Heart left ventricle (tissue), 16 donors: Measurements from ENCODE around the gene COL4A5. TPM values are rescaled to one million over a fixed set of nuclear protein-coding genes. Genes with fewer than 3 reads are reported as not detected.

Experiments used
- ATAC-seq, 4 donors: fragments of 200-7000 bp; cut with Tn5 transposase; one replicate each; pipeline ENCODE4 v1.9.1; 2020 to 2022; ENCODE audit warnings: moderate library complexity in 4 of 4, mild to moderate bottlenecking in 3 of 4, moderate number of reproducible peaks in 1 of 4
- DNase-seq, 5 donors: peaks; one replicate each; pipeline ENCODE4 v3.0.0-alpha.2; 2020
- H3K27ac ChIP-seq, 12 donors: fragments of 200-600 bp; sonication (generic) in 4 of 12; one replicate each; pipeline versions ENCODE4 v1.5.0 to v1.8.0; 2016 to 2022; ENCODE audit warnings: mild to moderate bottlenecking in 2 of 12
- H3K27me3 ChIP-seq, 9 donors: fragments of 200-600 bp; sonication (generic) in 2 of 9; one replicate each; pipeline versions ENCODE4 v1.5.1 to v1.8.0; 2016 to 2022; ENCODE audit warnings: mild to moderate bottlenecking in 3 of 9
- H3K36me3 ChIP-seq, 9 donors: fragments of 200-600 bp; sonication (generic) in 2 of 9; one replicate each; pipeline versions ENCODE4 v1.5.0 to v1.8.0; 2018 to 2022; ENCODE audit warnings: mild to moderate bottlenecking in 2 of 9
- H3K4me1 ChIP-seq, 12 donors: fragments of 200-600 bp; sonication (generic) in 4 of 12; one replicate each; pipeline versions ENCODE4 v1.5.0 to v1.8.0; 2016 to 2022; ENCODE audit warnings: mild to moderate bottlenecking in 3 of 12
- H3K4me3 ChIP-seq, 12 donors: fragments of 200-600 bp; sonication (generic) in 4 of 12; one replicate each; pipeline versions ENCODE4 v1.5.0 to v1.8.0; 2017 to 2022; ENCODE audit warnings: mild to moderate bottlenecking in 9 of 12, moderate library complexity in 4 of 12
- H3K9me3 ChIP-seq, 12 donors: fragments of 200-600 bp; sonication (generic) in 4 of 12; one replicate each; pipeline versions ENCODE4 v1.5.0 to v1.8.0; 2016 to 2022; ENCODE audit warnings: mild to moderate bottlenecking in 1 of 12
- POLR2A ChIP-seq, 2 donors: fragments of 450-650 bp; IDR thresholded peaks; one replicate each; pipeline ENCODE4 v1.6.1; 2017; ENCODE audit warnings: antibody characterized with exemption in 2 of 2, mild to moderate bottlenecking in 2 of 2, moderate library complexity in 2 of 2
- WGBS, 4 donors: extraction: QIAGEN DNeasy Blood & Tissue Kit in 2 of 4; methylation state at CpG; one replicate each; pipeline versions ENCODE4 v1.1.5 to v1.1.7; 2013 to 2018; 5-methylcytosine and 5-hydroxymethylcytosine counted together
- intact Hi-C, 10 donors: fragments of 100-400 bp; cut with DNase I; formaldehyde crosslinking; loops; one replicate each; pipeline versions ENCODE4 v1.11.1 to v1.14.2; 2022
- polyA plus RNA-seq, 2 donors: library from polyadenylated mRNA; stranded (reverse); fragments of 200-250 nt; gene quantifications; one replicate each; pipeline ENCODE4 v1.2.3, GENCODE V29; 2013
- total RNA-seq, 9 donors: library from RNA; depleted of rRNA in 2 of 9; stranded (reverse); fragments of >200 nt in 2 of 9; fragmentation: NEBNext Ultra II Directional in 3 of 9; extraction: Animal tissue kit (Norgen Biotek cat#: 25700) in 3 of 9; gene quantifications; one replicate each; pipeline versions ENCODE4 v1.1.0 to v1.2.4, GENCODE V29; 2016 to 2023
- TF ChIP-seq, protein P1 (sequence below), 12 donors: fragments of 200-600 bp; sonication (generic) in 4 of 12; IDR thresholded peaks; one replicate each; pipeline versions ENCODE4 v1.5.0 to v1.8.0; 2018 to 2022; ENCODE audit warnings: antibody characterized with exemption in 12 of 12, mild to moderate bottlenecking in 5 of 12
- donor health status: ischemic (EF 13 %, LVEDD 7.1; RV severe dilation, severe dysfunction).
- donor health status: healthy with polysubstance abuse.
- donor health status: DM: no; HTN: yes; CAD: no.
- donor health status: DM: no; HTN: no; CAD: no.
- donor health status: ischemic (EF 25% LVEDD 6.9; RV normal size, moderate dysfunction).
- donor health status: ischemic (EF 25% LVEDD 5.7; RV mildly dilated, moderate dysfunction).
- donor health status: healthy.
- donor health status: DM: yes; HTN: yes; CAD: no.
- donor health status: ischemic (EF 35%, LVEDD 5.7; RV mildly dilated, moderate dysfunction).
- donor health status: nonischemic (EF 11% LVEDD 7.7; RV severe dilation, severe dysfunction).
- donor health status: DM: yes; HTN: yes; CAD: no.
- donor health status: PGD.
- donor health status: ischemic (EF 29% LVEDD 5.4; RV normal size, mild dysfunction).
- donor health status: nonischemic (EF 23%, LVEDD 6.1; RV moderate dilation, normal function).

Gene COL4A5
- total and polyA plus RNA-seq, 11 donors = 4.0 to 12.7 (median 7.7) TPM

GRCh38 chrX:108438110-108438623 is 1.5 kb upstream of the COL4A5 start, which contains the start of gene COL4A6:
Gene COL4A6 (minus strand): TSS chrX:108438422. CDS start chrX:108438196, 226 bp downstream.
- 4 to 28% (median 11%) methylated on average over 14 to 16 of the region's 16 CpGs for WGBS, 4 donors
- Histone ChIP-seq H3K36me3 (no peaks in the 10 kb centered on the region), H3K27ac (peak within 1 kb of the TSS in 10 of 12 donors; percentile 0 to 82 (median 66)), H3K27me3 (peaks cover 0 to 55% (median 0%) of the 10 kb centered on the region in 9 donors), H3K4me1 (no peaks in the 10 kb centered on the region), H3K4me3 (peak within 1 kb of the TSS in 11 of 12 donors; percentile 21 to 68 (median 56)), H3K9me3 (no peaks in the 10 kb centered on the region)
- peak in 3 of 4 donors; percentile 49 to 63 (median 60) for ATAC-seq
- DNase-seq = peak in 3 of 5 donors; percentile 6 to 32 (median 28)
- TF ChIP-seq POLR2A (IDR thresholded peaks at IDR 0.05) = no peak
- intact Hi-C loops = loop anchor here in 1 of 10 donors (5.0 kb wide), 1 partner anchor 46 kb away; no protein-coding TSS in a partner anchor

GRCh38 chrX:108439961-108440696 is 491 bp downstream of the COL4A5 start:
- H3K9me3 ChIP-seq = no peaks in the 10 kb centered on the region
- H3K4me1 ChIP-seq = no peaks in the 10 kb centered on the region
- peak overlapping the region in 11 of 12 donors; percentile 0 to 82 (median 66) for H3K27ac ChIP-seq
- no peaks in the 10 kb centered on the region for H3K36me3 ChIP-seq
- peak; percentile 47 to 66 (median 60) for ATAC-seq
- peak in 2 of 5 donors; percentile 9 to 54 for DNase-seq
- TF ChIP-seq POLR2A (IDR thresholded peaks at IDR 0.05) = no peak
- TF ChIP-seq, protein P1, sequence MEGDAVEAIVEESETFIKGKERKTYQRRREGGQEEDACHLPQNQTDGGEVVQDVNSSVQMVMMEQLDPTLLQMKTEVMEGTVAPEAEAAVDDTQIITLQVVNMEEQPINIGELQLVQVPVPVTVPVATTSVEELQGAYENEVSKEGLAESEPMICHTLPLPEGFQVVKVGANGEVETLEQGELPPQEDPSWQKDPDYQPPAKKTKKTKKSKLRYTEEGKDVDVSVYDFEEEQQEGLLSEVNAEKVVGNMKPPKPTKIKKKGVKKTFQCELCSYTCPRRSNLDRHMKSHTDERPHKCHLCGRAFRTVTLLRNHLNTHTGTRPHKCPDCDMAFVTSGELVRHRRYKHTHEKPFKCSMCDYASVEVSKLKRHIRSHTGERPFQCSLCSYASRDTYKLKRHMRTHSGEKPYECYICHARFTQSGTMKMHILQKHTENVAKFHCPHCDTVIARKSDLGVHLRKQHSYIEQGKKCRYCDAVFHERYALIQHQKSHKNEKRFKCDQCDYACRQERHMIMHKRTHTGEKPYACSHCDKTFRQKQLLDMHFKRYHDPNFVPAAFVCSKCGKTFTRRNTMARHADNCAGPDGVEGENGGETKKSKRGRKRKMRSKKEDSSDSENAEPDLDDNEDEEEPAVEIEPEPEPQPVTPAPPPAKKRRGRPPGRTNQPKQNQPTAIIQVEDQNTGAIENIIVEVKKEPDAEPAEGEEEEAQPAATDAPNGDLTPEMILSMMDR (IDR thresholded peaks at IDR 0.05) = no peak
- WGBS, 4 donors = 1 to 25% (median 9%) methylated on average over 25 of the region's 25 CpGs
- H3K27me3 ChIP-seq = peaks cover 0 to 45% (median 0%) of the 10 kb centered on the region in 9 donors
- peak overlapping the region; percentile 11 to 68 (median 54) for H3K4me3 ChIP-seq
- intact Hi-C loops = loop anchor here in 3 of 10 donors (5.0 to 10.0 kb wide), 3 partner anchors 48 to 138 kb away; no protein-coding TSS in a partner anchor

DNA sequence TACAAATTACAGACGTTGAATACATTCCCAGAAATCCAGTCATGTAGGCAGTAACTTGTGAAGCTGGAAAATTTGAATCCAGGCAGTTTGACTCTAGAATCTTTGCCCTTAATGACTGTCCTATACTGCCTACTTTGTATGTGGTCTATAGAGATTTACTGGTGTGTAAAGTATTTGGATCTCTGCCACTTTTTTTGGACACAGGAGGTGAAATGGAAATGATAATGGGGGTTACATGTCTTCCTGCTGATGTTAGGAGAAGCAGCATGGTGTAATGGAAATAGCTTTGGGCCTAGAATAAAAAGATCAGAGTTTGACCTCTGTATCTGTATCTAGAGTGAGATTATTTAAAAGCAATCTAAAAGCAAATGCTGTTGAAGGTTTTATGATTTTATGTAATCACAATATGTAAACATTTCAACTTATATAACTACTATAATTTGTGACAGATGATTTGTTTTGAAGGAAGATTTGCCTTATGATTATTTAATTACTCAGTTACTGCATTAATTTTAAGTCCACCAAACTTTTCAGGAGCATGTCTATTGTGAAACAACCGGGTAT is 3.3 kb downstream of the COL4A5 start:
- Histone ChIP-seq H3K9me3 (no peaks in the 10 kb centered on the region), H3K36me3 (no peaks in the 10 kb centered on the region), H3K4me1 (no peaks in the 10 kb centered on the region), H3K4me3 (peak overlapping the region in 7 of 12 donors; percentile 11 to 68 (median 58)), H3K27ac (peak overlapping the region in 1 of 12 donors; percentile 62), H3K27me3 (peaks cover 0 to 28% (median 0%) of the 10 kb centered on the region in 9 donors)
- intact Hi-C loops = loop anchor here in 2 of 10 donors (5.0 to 10.0 kb wide), 2 partner anchors 138 to 141 kb away; no protein-coding TSS in a partner anchor
- no peak for TF ChIP-seq POLR2A (IDR thresholded peaks at IDR 0.05)
- TF ChIP-seq, protein P1 (IDR thresholded peaks at IDR 0.05) = no peak
- ATAC-seq (no peak), DNase-seq (no peak)
- WGBS, 4 donors = 30 to 60% (median 47%) methylated on average over 2 of the region's 2 CpGs

- no peaks in the 10 kb centered on the region for H3K4me1 ChIP-seq
- H3K36me3 ChIP-seq = no peaks in the 10 kb centered on the region
- 52 to 93% (median 78%) methylated on average over 2 of the region's 2 CpGs for WGBS, 4 donors
- TF ChIP-seq, protein P1 (IDR thresholded peaks at IDR 0.05) = no peak
- no peak for TF ChIP-seq POLR2A (IDR thresholded peaks at IDR 0.05)
- no peaks in the 10 kb centered on the region for H3K27me3 ChIP-seq
- ATAC-seq (no peak), DNase-seq (no peak)
- no peak overlapping the region for H3K4me3 ChIP-seq
- H3K27ac ChIP-seq = no peak overlapping the region
- no peaks in the 10 kb centered on the region for H3K9me3 ChIP-seq
- intact Hi-C loops = loop anchor here in 1 of 10 donors (10.0 kb wide), 1 partner anchor 143 kb away; no protein-coding TSS in a partner anchor
These were observed 7.7 kb downstream of the COL4A5 start for GRCh38 chrX:108447303-108447702.
